ENCODE data around the gene PPM1F.

PPM1F gene

DNA sequence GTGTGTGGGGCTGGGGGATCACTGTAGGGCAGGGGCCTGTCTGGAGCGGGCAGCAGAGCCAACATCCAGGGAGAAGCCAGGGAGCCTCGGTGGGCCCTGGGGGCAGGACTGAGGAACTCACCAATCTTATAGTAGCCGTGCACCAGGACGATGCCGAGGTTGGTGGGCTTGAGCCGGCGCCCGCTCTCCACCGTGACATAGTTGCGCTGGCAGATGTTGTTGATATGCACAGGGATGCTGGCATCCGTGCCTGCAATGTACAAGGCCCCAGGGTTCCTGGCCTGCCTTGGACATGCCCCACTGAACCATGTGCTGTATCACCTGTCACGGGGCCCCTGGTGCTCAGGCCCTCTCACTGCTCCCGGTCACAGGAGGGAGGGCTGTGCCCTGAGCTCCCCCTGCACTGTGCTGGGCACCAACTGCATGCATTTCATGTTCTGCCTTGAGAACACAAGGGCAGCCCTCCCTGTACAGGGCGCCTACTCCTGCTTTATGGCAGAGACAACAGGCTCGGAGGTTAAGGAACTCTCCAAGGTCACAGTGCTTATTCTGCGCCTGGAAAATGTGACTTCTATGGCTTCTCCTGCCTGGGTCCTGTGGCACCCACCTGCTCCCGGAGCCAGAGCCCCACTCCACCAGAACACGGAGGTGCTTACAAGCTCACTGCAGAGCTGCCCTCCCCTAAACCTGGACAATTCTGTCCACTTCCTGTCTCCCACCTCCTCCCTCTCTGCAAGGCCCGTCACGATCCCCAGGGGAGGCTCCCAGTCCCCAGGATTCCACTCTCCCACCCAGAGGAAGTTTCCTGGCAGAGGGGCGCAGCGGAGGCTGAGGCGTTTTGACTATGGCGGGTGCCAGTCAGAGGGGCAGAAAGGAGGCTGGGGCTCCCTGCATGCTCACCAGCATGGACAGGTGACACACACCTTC lies 7.8 kb upstream of the PPM1F start:
- no peak for DNase-seq (ENCODE audit: low read depth)

DNA sequence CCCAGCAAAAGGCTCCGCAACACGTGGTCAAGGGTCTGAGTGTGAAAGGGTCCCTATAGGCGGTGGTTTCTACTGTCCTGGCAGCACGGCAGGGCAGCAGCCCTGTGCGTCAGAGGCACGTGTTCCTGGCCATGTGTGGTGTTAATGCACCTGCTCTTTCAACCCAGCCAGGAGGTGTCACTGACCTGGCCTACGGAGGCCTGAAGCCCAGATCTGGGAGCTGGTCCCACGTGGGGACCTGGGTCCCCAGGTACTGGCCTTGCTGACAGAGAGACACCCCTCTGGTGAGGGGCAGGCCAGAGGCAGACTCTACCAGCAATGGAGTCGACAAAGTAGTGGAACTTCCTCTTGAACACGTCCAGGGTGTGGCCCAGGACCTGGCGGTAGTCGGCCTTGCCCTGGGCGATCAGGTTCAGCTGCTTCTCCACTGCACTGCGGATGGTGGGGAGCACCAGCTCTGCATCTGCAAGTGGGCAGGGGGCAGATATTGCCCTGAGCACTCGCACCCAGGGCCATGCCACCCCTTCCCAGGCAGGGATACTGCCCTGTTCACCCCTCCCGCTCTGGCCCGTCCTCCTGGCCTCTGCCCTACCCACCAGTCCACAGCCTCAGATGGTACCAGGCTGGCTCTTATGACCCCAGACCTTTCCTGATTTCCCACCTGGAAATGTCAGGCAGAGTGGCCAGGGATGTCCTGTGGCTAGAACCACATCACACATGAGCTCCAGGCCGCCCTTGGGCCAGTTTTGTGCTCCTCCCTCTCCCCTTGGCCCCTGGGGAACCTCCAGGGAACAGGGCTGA lies 6.8 kb upstream of the PPM1F start:
- no peak for DNase-seq (ENCODE audit: low read depth)

DNA sequence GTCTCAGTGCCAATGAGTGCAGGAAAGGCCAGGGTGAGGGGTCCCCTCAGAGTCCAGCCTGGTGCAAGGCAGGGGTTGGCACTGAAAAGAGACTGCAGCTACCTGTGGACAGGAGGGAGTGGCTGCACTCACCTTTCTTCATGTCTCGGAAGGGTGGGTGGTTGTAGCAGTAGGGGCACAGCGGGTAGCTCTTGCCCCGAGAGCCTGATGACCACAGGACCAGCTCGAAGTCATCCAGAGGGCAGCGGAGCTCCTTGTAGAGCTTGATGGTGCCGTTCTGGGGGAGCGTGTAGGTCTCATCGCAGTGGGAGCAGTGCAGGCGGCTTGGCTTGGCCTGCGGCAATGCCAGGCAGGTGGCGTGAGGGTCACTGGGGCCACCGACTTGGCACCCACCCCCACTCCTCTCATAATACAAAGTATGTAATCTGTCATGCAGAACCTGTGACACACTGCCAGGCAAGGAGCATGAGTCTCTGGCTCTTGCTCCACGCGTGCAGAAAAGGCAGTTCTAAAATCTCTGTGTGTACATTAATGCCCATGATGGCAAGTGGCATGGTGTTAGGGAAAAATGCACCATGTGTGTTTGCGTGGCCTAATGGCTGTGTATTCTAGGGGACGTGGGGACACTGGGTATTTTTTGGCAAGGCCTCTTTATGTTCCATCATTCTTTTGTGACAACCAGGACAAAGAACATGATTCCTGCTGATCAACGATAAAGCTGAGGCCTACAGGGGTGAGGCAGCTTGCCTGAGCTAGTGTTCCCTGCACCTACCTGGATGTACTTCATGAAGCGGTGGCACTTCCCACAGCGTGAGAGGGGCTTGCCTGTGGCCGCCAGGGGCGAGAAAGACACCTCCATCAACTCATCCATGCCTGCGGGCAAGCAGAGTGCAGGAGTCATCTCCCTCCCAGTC lies 6.0 kb upstream of the PPM1F start:
- DNase-seq (ENCODE audit: low read depth) = no peak

DNA sequence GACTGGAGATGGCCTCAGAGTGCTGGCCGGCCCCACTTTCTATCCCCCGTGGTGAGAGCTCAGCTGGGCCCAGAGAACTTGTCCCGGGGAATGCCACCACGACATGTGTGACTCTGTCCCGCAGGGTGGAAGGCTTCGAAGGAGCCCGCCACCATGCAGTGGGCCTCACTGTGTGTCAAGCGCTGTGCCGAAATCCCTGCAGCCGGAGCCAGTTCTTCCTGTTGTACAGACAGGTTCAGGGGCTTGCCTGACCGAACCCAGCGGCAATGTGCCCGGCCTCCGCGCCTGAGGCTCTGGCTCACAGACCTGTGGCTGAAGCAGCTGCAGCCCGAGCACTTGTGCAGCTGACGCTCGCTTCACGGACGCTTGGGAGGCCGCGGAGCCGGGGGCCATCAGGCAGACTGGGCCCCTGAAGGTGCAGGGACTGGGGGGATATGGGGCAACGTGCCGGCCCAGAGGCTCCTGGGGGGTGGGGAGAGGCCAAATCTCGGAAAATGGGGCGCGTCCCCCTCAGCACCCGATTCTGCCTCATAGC lies 650 bp downstream of the PPM1F start:
- no peak for DNase-seq (ENCODE audit: low read depth)

DNA sequence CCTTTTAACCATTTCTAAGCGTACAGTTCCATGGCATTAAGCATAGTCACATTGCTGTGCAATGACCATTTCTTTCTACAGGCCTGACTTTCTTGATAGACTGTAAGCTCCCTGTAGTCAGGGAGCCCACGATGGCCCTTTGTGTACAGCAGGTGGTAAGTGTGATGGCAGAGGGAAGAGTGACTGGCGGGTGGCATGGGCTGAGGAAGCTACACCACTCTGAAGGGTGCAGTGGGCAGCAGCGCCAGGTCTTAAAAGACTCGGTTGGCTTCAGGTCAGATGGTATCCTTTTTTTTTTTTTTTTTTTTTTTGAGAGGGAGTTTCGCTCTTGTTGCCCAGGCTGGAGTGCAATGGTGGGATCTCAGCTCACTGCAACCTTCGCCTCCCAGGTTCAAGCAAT lies 1.6 kb downstream of the PPM1F start:
- DNase-seq (ENCODE audit: low read depth) = no peak

DNA sequence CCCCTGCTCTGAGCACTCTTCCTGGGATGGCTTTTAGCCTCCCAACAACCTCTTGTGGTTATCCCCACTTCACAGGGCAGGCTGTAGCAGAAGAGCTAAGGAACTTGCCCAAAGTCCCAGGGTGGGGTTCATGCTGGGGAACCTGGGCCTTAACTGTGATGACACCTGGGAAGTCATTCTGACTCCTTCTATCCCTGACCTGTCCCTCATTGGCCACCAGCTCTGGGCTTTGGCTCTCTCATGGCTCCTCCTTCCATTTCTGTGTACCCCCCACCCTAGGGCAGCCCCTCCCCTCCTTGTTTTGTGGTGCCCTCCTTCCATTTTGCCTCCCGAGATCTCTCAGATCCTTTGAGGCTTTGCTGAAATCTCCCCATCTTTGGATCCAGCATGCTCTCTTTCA lies 2.7 kb downstream of the PPM1F start:
- no peak for DNase-seq (ENCODE audit: low read depth)

DNA sequence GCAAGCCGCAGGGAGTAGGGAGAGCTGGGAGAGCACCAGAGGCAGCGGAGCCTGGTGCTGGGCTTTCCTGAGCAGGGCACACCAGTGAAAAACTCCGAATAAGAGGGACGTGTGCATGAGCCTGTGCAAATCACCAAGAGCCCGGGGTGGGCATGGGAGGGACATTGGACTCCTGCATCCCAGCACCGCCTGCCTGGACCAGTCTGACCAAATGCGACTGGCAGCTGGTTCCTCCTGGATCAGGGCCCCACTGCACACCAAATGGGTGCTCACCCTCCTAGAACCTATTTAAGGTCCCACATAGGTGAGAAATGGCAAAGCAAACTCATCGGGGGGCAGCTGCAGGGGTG lies 3.1 kb downstream of the PPM1F start:
- DNase-seq (ENCODE audit: low read depth) = no peak

DNA sequence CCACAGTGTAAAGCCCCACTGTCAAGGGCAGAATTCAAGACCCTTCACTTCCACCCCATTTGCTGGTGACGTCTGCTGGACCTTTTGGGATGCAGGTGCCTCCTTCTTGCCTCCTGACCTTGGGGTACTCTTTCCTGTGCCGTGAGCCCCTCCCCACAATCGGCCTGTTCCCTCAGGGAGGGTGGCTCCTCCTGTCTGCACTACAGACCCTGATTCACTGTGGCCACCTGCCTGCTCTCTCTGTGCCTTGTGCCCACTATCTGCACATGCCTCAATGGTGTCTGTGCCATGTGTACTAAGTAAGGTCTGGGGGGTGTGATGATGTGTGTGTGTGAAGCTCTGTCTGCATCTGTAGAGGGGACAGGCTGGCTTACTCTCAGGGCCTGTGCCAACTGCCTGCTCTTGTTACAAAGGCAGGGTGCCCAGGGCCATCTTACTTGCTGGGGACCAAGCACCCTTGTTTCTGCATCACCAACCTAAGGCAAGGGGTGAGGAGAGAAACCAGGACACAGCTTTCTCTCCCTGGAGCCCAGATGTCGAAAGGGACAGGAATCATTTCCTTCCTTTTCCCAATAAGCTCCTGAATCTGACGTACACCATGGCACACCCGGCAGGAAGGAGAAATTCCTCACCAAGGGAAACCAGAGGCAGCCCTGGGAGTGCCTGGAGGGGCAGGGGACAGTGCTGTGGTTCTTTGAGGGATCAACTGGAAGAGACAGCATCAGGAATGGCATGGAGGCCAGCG lies 3.7 kb downstream of the PPM1F start:
- no peak for DNase-seq (ENCODE audit: low read depth)

DNA sequence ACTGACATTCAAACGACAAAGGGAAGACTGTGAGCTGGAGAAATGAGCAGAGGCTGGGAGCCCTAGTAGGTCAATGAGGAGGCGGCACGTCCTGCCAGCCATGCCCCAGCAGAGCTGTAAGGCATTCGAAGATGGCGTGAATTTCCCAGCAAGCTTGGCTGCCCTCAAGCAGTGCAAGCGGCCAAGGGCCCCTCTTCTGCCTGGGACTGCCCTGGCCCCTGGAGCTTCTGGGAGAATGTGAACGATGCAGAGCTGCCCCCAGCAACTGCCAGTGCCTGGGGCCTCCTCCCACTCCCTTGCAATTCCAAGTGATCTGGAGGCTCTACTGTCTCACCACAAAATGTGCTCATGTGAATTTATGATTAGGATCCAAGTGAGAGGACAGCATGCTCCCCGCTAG lies 4.3 kb downstream of the PPM1F start:
- no peak for DNase-seq (ENCODE audit: low read depth)

DNA sequence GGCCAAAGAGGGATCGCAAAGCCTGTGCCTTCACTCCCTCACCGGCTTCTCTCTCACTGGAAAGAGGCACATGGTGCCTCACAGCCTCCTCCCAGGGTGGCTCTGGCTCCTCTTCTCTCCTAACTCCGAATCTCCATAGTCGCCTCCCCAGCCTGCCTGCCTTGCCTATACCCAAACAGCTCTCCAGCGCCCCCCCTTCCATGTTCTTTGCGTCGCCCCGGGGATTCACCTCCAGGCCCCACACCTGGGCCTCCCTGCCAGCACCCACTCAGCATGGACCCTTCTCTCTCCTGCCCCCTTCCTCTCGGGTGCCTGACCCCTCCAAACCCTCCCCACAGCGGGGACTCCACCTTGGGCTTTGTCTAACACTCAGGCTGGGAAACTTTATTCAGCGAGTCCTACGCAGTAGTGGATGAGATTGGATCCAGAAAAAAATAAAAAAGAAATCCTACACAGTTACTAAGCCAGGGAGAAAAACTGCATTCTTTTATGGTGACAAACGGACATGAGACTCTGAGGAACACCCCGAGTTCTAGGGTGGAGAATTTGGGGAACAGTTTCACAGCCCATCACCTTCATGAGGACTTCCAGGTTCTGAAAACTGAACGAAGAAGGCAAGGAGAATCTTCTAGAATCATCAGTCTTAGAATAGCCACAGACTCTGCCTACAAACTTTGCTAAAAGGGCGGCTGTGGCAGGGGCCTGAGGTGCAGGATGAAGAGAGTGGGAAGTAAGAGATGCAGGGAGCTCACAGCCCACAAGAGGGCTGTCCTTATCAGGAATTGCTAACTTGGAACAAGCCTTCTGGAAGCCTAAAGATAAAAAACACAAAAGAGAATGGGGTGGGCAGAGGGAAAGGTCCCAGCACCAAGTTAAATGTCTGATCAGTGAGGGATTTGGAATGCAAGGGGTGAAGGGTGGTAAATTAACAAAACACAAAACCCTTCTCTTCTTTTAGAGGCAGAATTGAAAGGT lies 5.3 kb downstream of the PPM1F start:
- DNase-seq (ENCODE audit: low read depth) = no peak

DNA sequence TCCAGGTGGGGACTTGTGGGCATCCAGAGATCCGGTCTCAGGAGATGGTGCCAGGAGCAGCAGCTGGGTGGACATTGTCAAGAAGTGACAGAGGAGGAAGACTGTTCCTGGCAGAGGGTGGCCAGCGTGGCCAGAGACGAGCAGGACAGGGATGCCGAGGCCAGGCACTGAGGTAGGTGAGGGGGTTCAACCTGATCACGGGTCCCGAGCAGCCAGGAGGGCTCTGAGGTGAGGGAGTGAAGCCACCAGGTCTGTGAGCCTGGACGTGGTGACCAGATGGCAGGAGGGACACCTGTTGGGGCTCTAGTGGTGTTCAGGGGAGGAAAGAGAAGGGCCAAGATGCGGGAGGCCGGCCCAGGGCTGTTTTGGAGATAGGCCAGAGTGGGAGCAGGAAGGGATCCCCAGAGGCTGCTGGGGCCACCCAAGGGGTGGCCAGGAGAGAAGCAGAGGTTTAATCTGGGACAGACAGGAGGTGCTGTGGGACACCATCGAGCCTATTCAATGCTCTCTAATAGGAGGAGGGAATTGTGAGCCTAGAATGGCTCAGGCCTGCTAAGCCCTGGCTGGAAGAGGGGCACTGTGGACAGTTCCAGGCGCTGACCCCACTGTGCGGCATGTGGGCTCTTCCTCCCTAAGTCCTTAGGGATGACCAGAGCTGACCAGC lies 6.3 kb downstream of the PPM1F start:
- DNase-seq (ENCODE audit: low read depth) = no peak

DNA sequence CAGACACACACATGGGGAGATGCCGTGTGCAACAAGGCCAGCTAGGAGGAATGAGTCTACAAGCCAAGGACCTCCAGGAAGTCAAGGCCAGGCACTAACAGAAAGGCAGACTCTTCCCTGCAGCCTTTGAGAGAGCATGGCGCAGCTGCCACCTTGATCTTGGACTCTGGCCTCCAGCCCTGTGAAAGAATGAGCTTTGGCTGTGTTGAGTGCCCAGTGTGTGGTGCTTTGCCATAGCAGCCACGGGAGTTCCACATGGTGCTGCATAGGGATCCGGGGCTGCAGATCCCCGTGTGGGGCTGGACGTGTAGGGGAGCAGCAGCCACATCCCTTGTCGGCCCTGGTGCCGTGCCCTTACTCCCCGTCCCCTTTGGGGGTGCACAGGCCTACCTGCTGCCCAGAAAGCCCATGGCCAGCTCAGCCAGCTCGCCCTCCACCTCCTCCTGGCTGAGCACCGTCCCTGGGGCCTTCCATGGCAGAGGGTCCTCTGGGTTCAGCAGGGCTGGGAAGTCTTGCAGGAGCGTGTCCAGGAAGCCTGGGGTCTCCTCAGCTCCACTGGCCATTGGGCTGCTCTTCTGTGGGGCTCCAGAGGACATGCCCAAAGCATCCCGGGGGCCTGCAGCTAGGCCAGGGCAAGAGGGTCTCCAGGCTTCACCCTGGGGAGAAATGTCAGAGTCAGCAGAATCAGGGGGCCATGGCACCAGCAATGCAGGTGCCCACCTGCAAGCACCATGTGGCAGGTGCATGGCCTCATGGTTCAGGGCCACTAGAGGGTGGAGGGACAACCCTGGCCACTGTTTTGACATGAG lies 7.0 kb downstream of the PPM1F start:
- no peak for DNase-seq (ENCODE audit: low read depth)

DNA sequence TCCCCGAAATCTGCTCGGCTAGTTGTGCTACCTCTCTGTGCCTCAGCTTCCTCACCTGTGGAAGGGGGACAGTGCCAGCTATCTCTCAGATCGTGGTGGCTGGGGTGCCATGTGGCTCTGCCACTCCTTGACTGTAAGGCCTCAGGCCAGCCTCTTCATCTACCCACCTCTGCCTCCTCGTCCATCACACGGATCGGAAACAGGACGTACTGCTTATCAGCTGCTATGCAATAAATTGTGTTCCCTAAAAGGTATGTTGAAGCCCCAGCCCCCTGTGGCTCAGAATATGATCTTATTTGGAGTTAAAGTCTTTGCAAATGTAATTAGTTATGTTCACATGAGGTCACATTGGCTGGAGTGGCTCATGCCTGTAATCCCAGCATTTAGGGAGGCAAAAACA lies 7.8 kb downstream of the PPM1F start:
- DNase-seq (ENCODE audit: low read depth) = no peak

DNA sequence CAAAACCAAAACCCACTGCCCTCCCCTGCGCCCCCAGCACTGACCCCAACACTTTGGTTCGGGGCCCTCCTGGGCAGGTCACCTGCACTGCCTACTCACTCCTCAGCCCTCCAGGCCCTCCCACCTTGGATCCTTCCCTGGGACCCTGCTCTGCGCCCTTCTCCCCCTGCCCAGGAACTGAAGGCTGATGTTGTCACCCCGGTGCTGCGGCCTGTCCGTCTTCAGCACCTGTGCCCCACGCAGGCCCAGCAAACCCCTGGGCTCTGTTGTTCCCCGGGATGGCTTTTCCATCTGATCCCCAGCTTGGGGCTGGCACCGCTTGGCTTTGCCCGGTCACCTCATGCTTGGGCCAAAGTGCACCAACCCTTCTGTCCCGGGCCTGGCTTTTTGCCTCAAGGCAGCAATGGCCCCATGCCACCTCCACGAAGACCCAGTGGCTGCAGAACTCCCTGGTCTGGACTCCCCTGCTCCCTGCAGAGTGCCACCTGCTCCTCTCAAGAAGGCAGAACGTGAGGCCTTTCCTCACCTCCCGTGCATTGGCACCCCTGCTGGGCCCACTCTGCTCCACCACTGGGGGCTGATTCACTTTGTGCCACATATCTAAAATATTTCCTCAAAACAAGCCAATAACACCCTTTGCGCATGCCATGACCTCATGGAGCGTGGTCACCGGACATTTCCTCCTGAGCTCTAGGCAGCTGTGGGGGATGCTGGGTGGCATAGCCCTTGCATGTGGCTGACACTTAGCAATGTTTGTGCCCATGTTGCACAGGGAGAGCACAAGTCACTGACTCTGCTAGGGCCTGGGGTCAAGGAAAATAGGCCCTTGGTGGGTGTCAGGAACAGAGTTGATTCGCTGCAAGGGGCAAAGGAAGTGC lies 8.8 kb downstream of the PPM1F start:
- DNase-seq (ENCODE audit: low read depth) = no peak

DNA sequence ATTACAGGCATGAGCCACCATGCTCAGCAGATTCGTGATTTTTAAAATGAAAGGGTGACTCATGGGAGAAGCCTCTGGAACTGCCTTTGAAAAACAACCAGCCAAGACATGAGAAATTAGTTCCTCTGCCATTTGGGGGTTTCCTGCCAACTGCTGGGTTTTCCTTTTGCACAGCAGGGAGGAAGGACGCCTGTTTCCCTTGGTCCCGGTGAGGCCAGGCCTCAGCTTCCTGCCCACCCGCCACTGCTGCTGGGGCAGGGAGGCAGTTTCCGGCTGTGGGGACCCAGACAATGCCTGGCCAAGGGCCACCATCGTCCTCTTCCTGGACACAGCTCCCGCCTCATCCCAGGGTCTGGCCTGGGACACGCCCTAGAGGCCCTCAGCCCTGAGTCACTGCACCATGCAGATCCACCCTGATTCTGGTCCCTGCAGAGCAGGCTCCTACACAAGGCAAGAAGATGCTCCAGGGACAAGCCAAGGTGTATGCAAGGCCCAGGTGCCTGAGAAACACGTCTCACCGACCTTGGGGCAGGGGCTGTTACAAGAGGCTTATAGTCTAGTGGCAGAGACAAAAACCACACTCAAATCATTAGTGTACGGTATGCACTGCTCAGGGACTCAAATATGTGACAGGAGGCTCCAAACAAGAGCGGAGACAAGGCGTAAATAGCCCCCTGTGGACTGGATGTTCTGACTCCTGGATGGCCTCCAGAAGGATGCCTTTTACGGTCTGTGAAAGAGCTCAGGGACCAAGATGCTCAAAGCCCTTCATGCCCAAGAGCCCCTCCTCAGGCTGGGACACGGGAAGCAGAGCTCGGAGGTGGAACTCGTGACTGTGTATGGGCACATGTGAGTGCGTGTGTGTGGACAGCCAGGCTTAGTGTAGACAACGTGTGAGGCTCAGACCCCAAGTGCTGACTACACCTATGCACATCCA lies 10.0 kb downstream of the PPM1F start:
- no peak for DNase-seq (ENCODE audit: low read depth)

DNA sequence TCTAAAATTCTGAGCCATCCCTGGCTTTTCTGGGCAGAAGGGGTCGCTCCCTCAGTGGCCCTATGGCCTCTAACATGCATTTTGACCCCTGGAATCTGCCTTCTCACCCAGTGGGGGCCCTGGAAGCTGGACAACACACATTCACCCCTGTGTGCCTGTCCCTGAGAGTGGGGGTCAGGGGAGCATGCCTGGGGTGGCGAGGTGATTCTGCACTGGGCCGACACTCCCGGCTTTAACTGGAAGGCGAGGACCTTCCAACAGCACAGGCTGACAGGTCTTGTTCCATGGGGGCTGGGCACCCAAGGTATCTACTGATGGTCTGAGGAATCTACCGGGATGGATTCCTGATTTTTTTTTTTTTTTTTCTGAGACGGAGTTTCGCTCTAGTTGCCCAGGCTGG lies 10.7 kb downstream of the PPM1F start:
- DNase-seq (ENCODE audit: low read depth) = no peak

DNA sequence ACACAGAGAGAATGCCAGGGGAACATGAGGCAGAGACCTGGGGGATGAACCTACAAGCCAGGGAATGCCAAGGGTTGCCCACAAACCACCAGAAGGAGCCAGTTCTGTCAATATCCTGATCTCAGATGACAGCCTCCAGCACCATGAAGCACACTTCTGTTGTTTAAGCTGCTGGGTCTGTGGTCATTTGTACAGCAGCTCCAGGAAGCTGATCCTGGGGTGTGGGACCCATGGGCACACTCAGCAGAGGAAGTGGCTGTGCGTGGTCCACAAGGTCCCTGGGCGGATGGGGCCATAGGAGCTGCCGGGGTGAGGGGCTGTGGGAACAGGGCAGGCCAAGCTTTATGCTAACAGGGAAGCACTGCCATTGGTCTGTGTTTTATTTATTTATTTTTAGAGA lies 12.1 kb downstream of the PPM1F start:
- no peak for DNase-seq (ENCODE audit: low read depth)

Data from stimulated activated CD8-positive, alpha-beta memory T cell treated with anti-CD3 and anti-CD28 coated beads, Interleukin-7, amount 100 ng/mL, for 24 hours (primary cell).